Nephron (organoid): ENCODE measurements around the gene DDB1.

Experiments used
- H3K27ac Mint-ChIP-seq, 3 experiments: 2 replicates each; pipeline ENCODE4 v1.8.0; 2020; ENCODE audit warnings: mixed read lengths in 3 of 3, mild to moderate bottlenecking in 2 of 3, moderate library complexity in 1 of 3
- H3K27me3 Mint-ChIP-seq: 2 replicates; pipeline ENCODE4 v1.8.0; 2021; ENCODE audit warnings: low read depth, mild to moderate bottlenecking, moderate library complexity, mixed read lengths
- H3K36me3 Mint-ChIP-seq: 2 replicates; pipeline ENCODE4 v1.8.0; 2020; ENCODE audit warnings: low read depth, mixed read lengths
- H3K4me1 Mint-ChIP-seq: 2 replicates; pipeline ENCODE4 v1.8.0; 2020; ENCODE audit warnings: mixed read lengths
- H3K4me3 Mint-ChIP-seq, 3 experiments: 2 replicates each; pipeline ENCODE4 v1.8.0; 2020; ENCODE audit warnings: mild to moderate bottlenecking in 3 of 3, mixed read lengths in 3 of 3, moderate library complexity in 2 of 3
- H3K9me3 Mint-ChIP-seq: 2 replicates; pipeline ENCODE4 v1.8.0; 2020; ENCODE audit warnings: mixed read lengths
- CTCF ChIP-seq, 3 experiments: fragments of 200-600 bp; sonication (generic); IDR thresholded peaks; one replicate each; pipeline ENCODE4 v1.5.0; 2021; ENCODE audit warnings: antibody characterized with exemption in 3 of 3; ENCODE audit not compliant: unreplicated experiment in 3 of 3

DDB1 gene

GRCh38 chr11:61266602-61267001, 66.3 kb downstream of the DDB1 start:
- Mint-ChIP-seq H3K4me1 (no peaks in the 10 kb centered on the region), H3K4me3 (no peak overlapping the region), H3K9me3 (no peaks in the 10 kb centered on the region), H3K27ac (no peak overlapping the region), H3K27me3 (no peaks in the 10 kb centered on the region), H3K36me3 (peaks cover 6% of the 10 kb centered on the region)
- no peak for TF ChIP-seq CTCF (IDR thresholded peaks at IDR 0.05; ENCODE audit: unreplicated experiment in 3 of 3)

GRCh38 chr11:61265357-61265756, 67.5 kb downstream of the DDB1 start:
- Mint-ChIP-seq H3K27ac (no peak overlapping the region), H3K36me3 (peaks cover 6% of the 10 kb centered on the region), H3K4me3 (no peak overlapping the region), H3K4me1 (no peaks in the 10 kb centered on the region), H3K9me3 (no peaks in the 10 kb centered on the region), H3K27me3 (no peaks in the 10 kb centered on the region)
- no peak for TF ChIP-seq CTCF (IDR thresholded peaks at IDR 0.05; ENCODE audit: unreplicated experiment in 3 of 3)

GRCh38 chr11:61264795-61265194, 68.1 kb downstream of the DDB1 start:
- no peak overlapping the region for H3K27ac Mint-ChIP-seq
- TF ChIP-seq CTCF (IDR thresholded peaks at IDR 0.05; ENCODE audit: unreplicated experiment in 3 of 3), result no peak
- H3K4me1 Mint-ChIP-seq, result no peaks in the 10 kb centered on the region
- H3K4me3 Mint-ChIP-seq, result no peak overlapping the region
- peaks cover 6% of the 10 kb centered on the region for H3K36me3 Mint-ChIP-seq
- H3K9me3 Mint-ChIP-seq, result no peaks in the 10 kb centered on the region
- H3K27me3 Mint-ChIP-seq, result no peaks in the 10 kb centered on the region

GRCh38 chr11:61264371-61264770, 68.5 kb downstream of the DDB1 start:
- no peaks in the 10 kb centered on the region for H3K4me1 Mint-ChIP-seq
- H3K36me3 Mint-ChIP-seq, result peaks cover 6% of the 10 kb centered on the region
- no peak overlapping the region for H3K4me3 Mint-ChIP-seq
- H3K27me3 Mint-ChIP-seq, result no peaks in the 10 kb centered on the region
- no peaks in the 10 kb centered on the region for H3K9me3 Mint-ChIP-seq
- TF ChIP-seq CTCF (IDR thresholded peaks at IDR 0.05; ENCODE audit: unreplicated experiment in 3 of 3), result no peak
- no peak overlapping the region for H3K27ac Mint-ChIP-seq

- H3K9me3 Mint-ChIP-seq, result no peaks in the 10 kb centered on the region
- peaks cover 6% of the 10 kb centered on the region for H3K36me3 Mint-ChIP-seq
- TF ChIP-seq CTCF (IDR thresholded peaks at IDR 0.05; ENCODE audit: unreplicated experiment in 3 of 3), result no peak
- no peak overlapping the region for H3K27ac Mint-ChIP-seq
- no peak overlapping the region for H3K4me3 Mint-ChIP-seq
- H3K27me3 Mint-ChIP-seq, result no peaks in the 10 kb centered on the region
- H3K4me1 Mint-ChIP-seq, result no peaks in the 10 kb centered on the region
Observed at GRCh38 chr11:61259363-61259762, 73.5 kb downstream of the DDB1 start.

GRCh38 chr11:61258546-61258945, 74.4 kb downstream of the DDB1 start:
- Mint-ChIP-seq H3K4me1 (no peaks in the 10 kb centered on the region), H3K27ac (no peak overlapping the region), H3K9me3 (no peaks in the 10 kb centered on the region), H3K36me3 (peaks cover 4% of the 10 kb centered on the region), H3K4me3 (no peak overlapping the region), H3K27me3 (no peaks in the 10 kb centered on the region)
- no peak for TF ChIP-seq CTCF (IDR thresholded peaks at IDR 0.05; ENCODE audit: unreplicated experiment in 3 of 3)
